ENCODE results near the gene TBC1D9. TPM values are rescaled to one million over a fixed set of nuclear protein-coding genes. Genes with fewer than 3 reads are reported as not detected.

TBC1D9 gene
- total RNA-seq, 1 experiment from 2014 or later: 9.5 TPM

DNA sequence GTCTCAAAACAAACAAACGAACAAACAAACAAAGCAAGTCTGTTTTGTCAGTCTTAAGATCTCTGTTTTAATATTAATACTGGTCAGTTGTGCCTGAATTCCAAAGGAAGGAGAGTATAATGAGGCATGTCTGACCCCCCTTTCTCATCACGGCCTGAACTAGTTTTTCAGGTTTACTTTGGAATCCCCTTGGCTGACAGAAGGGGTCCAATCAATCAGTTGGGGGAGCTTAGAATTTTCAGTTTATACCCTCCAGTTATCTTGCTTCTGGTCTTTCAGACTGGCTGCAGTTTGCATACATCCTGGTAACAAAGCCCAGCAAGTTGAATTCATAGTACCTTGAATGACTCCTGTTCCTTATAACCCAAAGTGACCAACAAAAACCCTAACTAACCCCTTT, 41.1 kb downstream of the TBC1D9 start:
- Histone ChIP-seq H2AFZ (ENCODE audit: low read depth, low read length, poor library complexity, severe bottlenecking) (no peak overlapping the region), H3K4me1 (ENCODE audit: control insufficient read depth in 1 of 2, insufficient read depth in 2 of 2, low read length in 2 of 2) (no peaks in the 10 kb centered on the region), H3K36me3 (ENCODE audit: control insufficient read depth in 1 of 2, insufficient read depth in 2 of 2, low read length in 2 of 2) (no peaks in the 10 kb centered on the region), H4K20me1 (ENCODE audit: insufficient read depth) (no peaks in the 10 kb centered on the region), H3K27ac (ENCODE audit: low read depth, low read length) (no peak overlapping the region), H3K4me2 (ENCODE audit: low read length) (no peak overlapping the region), H3K4me3 (replicated peaks in 1 of 2; ENCODE audit: low read depth in 1 of 2, low read length in 2 of 2) (no peak overlapping the region), H3K9ac (ENCODE audit: low read length) (no peak overlapping the region), H3K79me2 (ENCODE audit: insufficient read depth, low read length) (no peaks in the 10 kb centered on the region), H3K9me3 (ENCODE audit: control insufficient read depth in 1 of 2, insufficient read depth in 1 of 2, low read depth in 1 of 2, low read length in 2 of 2) (no peaks in the 10 kb centered on the region), H3K9me2 (ENCODE audit: insufficient read depth) (no peaks in the 10 kb centered on the region), H3K27me3 (ENCODE audit: insufficient read depth, low read length) (no peaks in the 10 kb centered on the region)
- ATAC-seq (no peak), DNase-seq (ENCODE audit: low read depth, low spot score) (no peak)
- POLR2A ChIA-PET: no interaction called here
- CTCF ChIA-PET: no interaction called here
- TF ChIP-seq RAD21 (IDR thresholded peaks at IDR 0.05; ENCODE audit: low read depth) (no peak), POLR2A (IDR thresholded peaks at IDR 0.05; ENCODE audit: borderline replicate concordance, extremely low read depth, insufficient read depth, insufficient read length) (no peak), YY1 (IDR thresholded peaks at IDR 0.05; ENCODE audit: extremely low read depth, insufficient replicate concordance, low read depth, low read length) (no peak), JUND (IDR thresholded peaks at IDR 0.05) (no peak), POLR2AphosphoS5 (IDR thresholded peaks at IDR 0.05; ENCODE audit: low read depth, low read length) (no peak)
- TF ChIP-seq, protein P1, sequence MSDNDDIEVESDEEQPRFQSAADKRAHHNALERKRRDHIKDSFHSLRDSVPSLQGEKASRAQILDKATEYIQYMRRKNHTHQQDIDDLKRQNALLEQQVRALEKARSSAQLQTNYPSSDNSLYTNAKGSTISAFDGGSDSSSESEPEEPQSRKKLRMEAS (IDR thresholded peaks at IDR 0.05): no peak
- TF ChIP-seq, protein P2, sequence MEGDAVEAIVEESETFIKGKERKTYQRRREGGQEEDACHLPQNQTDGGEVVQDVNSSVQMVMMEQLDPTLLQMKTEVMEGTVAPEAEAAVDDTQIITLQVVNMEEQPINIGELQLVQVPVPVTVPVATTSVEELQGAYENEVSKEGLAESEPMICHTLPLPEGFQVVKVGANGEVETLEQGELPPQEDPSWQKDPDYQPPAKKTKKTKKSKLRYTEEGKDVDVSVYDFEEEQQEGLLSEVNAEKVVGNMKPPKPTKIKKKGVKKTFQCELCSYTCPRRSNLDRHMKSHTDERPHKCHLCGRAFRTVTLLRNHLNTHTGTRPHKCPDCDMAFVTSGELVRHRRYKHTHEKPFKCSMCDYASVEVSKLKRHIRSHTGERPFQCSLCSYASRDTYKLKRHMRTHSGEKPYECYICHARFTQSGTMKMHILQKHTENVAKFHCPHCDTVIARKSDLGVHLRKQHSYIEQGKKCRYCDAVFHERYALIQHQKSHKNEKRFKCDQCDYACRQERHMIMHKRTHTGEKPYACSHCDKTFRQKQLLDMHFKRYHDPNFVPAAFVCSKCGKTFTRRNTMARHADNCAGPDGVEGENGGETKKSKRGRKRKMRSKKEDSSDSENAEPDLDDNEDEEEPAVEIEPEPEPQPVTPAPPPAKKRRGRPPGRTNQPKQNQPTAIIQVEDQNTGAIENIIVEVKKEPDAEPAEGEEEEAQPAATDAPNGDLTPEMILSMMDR (IDR thresholded peaks at IDR 0.05 in 2 of 3, conservative IDR thresholded peaks at IDR 0.05 in 1 of 3; ENCODE audit: borderline replicate concordance in 1 of 3, insufficient read depth in 1 of 3, low read depth in 2 of 3, low read length in 2 of 3): no peak
- RAD21 ChIA-PET (ENCODE audit: low non-redundant PET in 1 of 2, low total read pairs in 2 of 2, uncharacterized antibody in 2 of 2, unreplicated experiment in 2 of 2): no interaction called here
- intact Hi-C loops (cut with micrococcal nuclease): no loop called here
- no TSS peak for BruUV-seq (replicated peaks)

DNA sequence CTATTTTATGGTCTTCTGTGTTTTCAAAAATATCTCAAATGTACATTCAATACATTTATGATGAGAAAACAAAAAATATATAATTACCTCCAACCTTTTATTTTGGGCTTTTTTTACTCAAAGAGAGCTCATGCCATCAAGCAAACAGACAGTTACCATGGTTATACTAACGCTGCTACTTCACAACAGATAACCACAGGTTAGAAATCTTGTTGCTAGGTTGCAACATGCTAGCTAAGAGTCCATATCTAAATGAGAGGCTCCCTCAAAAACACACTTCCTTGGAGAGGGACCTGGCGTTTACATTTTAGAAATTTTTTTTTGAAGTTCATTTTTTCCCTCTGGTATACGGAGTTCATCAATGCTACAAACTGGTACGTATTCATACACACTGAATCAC, 44.3 kb downstream of the TBC1D9 start:
- no peak overlapping the region for H3K4me2 ChIP-seq (ENCODE audit: low read length)
- H3K4me1 ChIP-seq (ENCODE audit: control insufficient read depth in 1 of 2, insufficient read depth in 2 of 2, low read length in 2 of 2): no peaks in the 10 kb centered on the region
- no peak overlapping the region for H3K9ac ChIP-seq (ENCODE audit: low read length)
- BruUV-seq (replicated peaks): no TSS peak
- RAD21 ChIA-PET (ENCODE audit: low non-redundant PET in 1 of 2, low total read pairs in 2 of 2, uncharacterized antibody in 2 of 2, unreplicated experiment in 2 of 2): no interaction called here
- H3K9me3 ChIP-seq (ENCODE audit: control insufficient read depth in 1 of 2, insufficient read depth in 1 of 2, low read depth in 1 of 2, low read length in 2 of 2): no peaks in the 10 kb centered on the region
- H3K79me2 ChIP-seq (ENCODE audit: insufficient read depth, low read length): no peaks in the 10 kb centered on the region
- intact Hi-C loops (cut with micrococcal nuclease): no loop called here
- no peaks in the 10 kb centered on the region for H3K9me2 ChIP-seq (ENCODE audit: insufficient read depth)
- DNase-seq (ENCODE audit: low read depth, low spot score) (no peak), ATAC-seq (no peak)
- no peak overlapping the region for H3K4me3 ChIP-seq (replicated peaks in 1 of 2; ENCODE audit: low read depth in 1 of 2, low read length in 2 of 2)
- H3K27ac ChIP-seq (ENCODE audit: low read depth, low read length): no peak overlapping the region
- POLR2A ChIA-PET: no interaction called here
- no peaks in the 10 kb centered on the region for H3K36me3 ChIP-seq (ENCODE audit: control insufficient read depth in 1 of 2, insufficient read depth in 2 of 2, low read length in 2 of 2)
- no peaks in the 10 kb centered on the region for H4K20me1 ChIP-seq (ENCODE audit: insufficient read depth)
- no peaks in the 10 kb centered on the region for H3K27me3 ChIP-seq (ENCODE audit: insufficient read depth, low read length)
- CTCF ChIA-PET: no interaction called here
- no peak overlapping the region for H2AFZ ChIP-seq (ENCODE audit: low read depth, low read length, poor library complexity, severe bottlenecking)
- TF ChIP-seq CEBPB (IDR thresholded peaks at IDR 0.05; ENCODE audit: low read depth) (no peak), EZH2 (IDR thresholded peaks at IDR 0.05) (no peak), JUND (IDR thresholded peaks at IDR 0.05) (no peak), CBX3 (IDR thresholded peaks at IDR 0.05; ENCODE audit: low read depth) (no peak), EZH2phosphoT487 (IDR thresholded peaks at IDR 0.05; ENCODE audit: borderline replicate concordance) (no peak), TCF7L2 (IDR thresholded peaks at IDR 0.05; ENCODE audit: borderline replicate concordance, extremely low read depth, insufficient read depth, insufficient read length) (no peak), ATF3 (IDR thresholded peaks at IDR 0.05) (no peak), POLR2A (IDR thresholded peaks at IDR 0.05; ENCODE audit: borderline replicate concordance, extremely low read depth, insufficient read depth, insufficient read length) (no peak), SRF (IDR thresholded peaks at IDR 0.05; ENCODE audit: low read depth) (no peak), FOSL1 (IDR thresholded peaks at IDR 0.05; ENCODE audit: low read depth) (no peak)
- TF ChIP-seq, protein P3, sequence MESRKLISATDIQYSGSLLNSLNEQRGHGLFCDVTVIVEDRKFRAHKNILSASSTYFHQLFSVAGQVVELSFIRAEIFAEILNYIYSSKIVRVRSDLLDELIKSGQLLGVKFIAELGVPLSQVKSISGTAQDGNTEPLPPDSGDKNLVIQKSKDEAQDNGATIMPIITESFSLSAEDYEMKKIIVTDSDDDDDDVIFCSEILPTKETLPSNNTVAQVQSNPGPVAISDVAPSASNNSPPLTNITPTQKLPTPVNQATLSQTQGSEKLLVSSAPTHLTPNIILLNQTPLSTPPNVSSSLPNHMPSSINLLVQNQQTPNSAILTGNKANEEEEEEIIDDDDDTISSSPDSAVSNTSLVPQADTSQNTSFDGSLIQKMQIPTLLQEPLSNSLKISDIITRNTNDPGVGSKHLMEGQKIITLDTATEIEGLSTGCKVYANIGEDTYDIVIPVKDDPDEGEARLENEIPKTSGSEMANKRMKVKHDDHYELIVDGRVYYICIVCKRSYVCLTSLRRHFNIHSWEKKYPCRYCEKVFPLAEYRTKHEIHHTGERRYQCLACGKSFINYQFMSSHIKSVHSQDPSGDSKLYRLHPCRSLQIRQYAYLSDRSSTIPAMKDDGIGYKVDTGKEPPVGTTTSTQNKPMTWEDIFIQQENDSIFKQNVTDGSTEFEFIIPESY (IDR thresholded peaks at IDR 0.05; ENCODE audit: extremely low read depth, insufficient replicate concordance, low read length): no peak
